CD4-positive, alpha-beta T cell treated with Interleukin-4 for 4 hours (primary cell): Measurements from ENCODE around the gene PCDHB16.
"Not testable (repeated sequence)": the region's sequence is repeated elsewhere in the genome, so short reads cannot be mapped to it uniquely, and the experiment has no call there.

Source experiments
- DNase-seq: peaks from one replicate; pipeline ENCODE4 v3.0.0-alpha.2; 2020

Gene PCDHB16

GRCh38 chr5:141184117-141184855 is 2.1 kb downstream of the PCDHB16 start:
- DNase-seq = not testable (repeated sequence)

GRCh38 chr5:141186897-141187512 is 4.8 kb downstream of the PCDHB16 start, which contains the start of gene PCDHB9:
TSS of gene PCDHB9 (plus strand) at chr5:141187161. CDS start at chr5:141187319, 158 bp downstream.
- peak; percentile 19 for DNase-seq

GRCh38 chr5:141188682-141189081 is 6.5 kb downstream of the PCDHB16 start:
- DNase-seq = not testable (repeated sequence)

GRCh38 chr5:141189131-141189530 is 6.9 kb downstream of the PCDHB16 start:
- not testable (repeated sequence) for DNase-seq

- DNase-seq = no peak
Measured at GRCh38 chr5:141192110-141192725, 10.0 kb downstream of the PCDHB16 start, which contains the start of gene PCDHB10. TSS of gene PCDHB10 (plus strand) at chr5:141192353. CDS start at chr5:141192553, 200 bp downstream.

GRCh38 chr5:141194332-141194731 is 12.1 kb downstream of the PCDHB16 start:
- DNase-seq = not testable (repeated sequence)

GRCh38 chr5:141196363-141196762 is 14.2 kb downstream of the PCDHB16 start:
- DNase-seq = no peak

- no peak for DNase-seq
Measured at GRCh38 chr5:141199359-141200235, 17.4 kb downstream of the PCDHB16 start, which contains the start of gene PCDHB11. TSS of gene PCDHB11 (plus strand) at chr5:141199627. CDS start at chr5:141199775, 148 bp downstream.

GRCh38 chr5:141201126-141201525 is 18.9 kb downstream of the PCDHB16 start:
- DNase-seq = not testable (repeated sequence)

GRCh38 chr5:141201646-141202045 is 19.5 kb downstream of the PCDHB16 start:
- DNase-seq = not testable (repeated sequence)

GRCh38 chr5:141208478-141208877 is 26.3 kb downstream of the PCDHB16 start, which contains the start of gene PCDHB12:
TSS of gene PCDHB12 (plus strand) at chr5:141208719. CDS start at chr5:141208908, 189 bp downstream.
- DNase-seq = no peak

- not testable (repeated sequence) for DNase-seq
Measured at GRCh38 chr5:141210281-141210680, 28.1 kb downstream of the PCDHB16 start.

GRCh38 chr5:141210849-141211248 is 28.7 kb downstream of the PCDHB16 start:
- DNase-seq = not testable (repeated sequence)

- not testable (repeated sequence) for DNase-seq
Measured at GRCh38 chr5:141213656-141214339, 31.6 kb downstream of the PCDHB16 start, which contains the start of gene PCDHB13. TSS of gene PCDHB13 (plus strand) at chr5:141213919. CDS start at chr5:141214124, 205 bp downstream.

GRCh38 chr5:141214583-141214982 is 32.4 kb downstream of the PCDHB16 start:
- DNase-seq = not testable (repeated sequence)

GRCh38 chr5:141215504-141215903 is 33.3 kb downstream of the PCDHB16 start:
- DNase-seq = not testable (repeated sequence)

GRCh38 chr5:141216035-141216434 is 33.8 kb downstream of the PCDHB16 start:
- DNase-seq = not testable (repeated sequence)

- no peak for DNase-seq
Measured at GRCh38 chr5:141223112-141223783, 41.1 kb downstream of the PCDHB16 start, which contains the start of gene PCDHB14. TSS of gene PCDHB14 (plus strand) at chr5:141223343. CDS start at chr5:141223506, 163 bp downstream.

- not testable (repeated sequence) for DNase-seq
Measured at GRCh38 chr5:141224844-141225243, 42.7 kb downstream of the PCDHB16 start.

GRCh38 chr5:141225421-141225820 is 43.2 kb downstream of the PCDHB16 start:
- DNase-seq = not testable (repeated sequence)
